Endothelial cell of umbilical vein (primary cell): ENCODE data around the gene SLC8A2.

Experiments used
- CTCF ChIP-seq, 2 donors: IDR thresholded peaks; 1 replicate in 1 of 2; 2 replicates in 1 of 2; pipeline ENCODE4 v1.5.1; 2011; ENCODE audit warnings: low read length in 2 of 2, mild to moderate bottlenecking in 2 of 2, moderate library complexity in 2 of 2, control low read depth in 1 of 2, inconsistent platforms in 1 of 2, low read depth in 1 of 2; ENCODE audit not compliant: insufficient read depth in 1 of 2; ENCODE audit errors: extremely low read depth in 1 of 2
- EZH2 ChIP-seq: IDR thresholded peaks from 2 replicates; pipeline ENCODE4 v1.6.1; 2012; ENCODE audit warnings: borderline replicate concordance, low read depth, mild to moderate bottlenecking, moderate library complexity, low read length, inconsistent platforms; ENCODE audit not compliant: severe bottlenecking
- FOS ChIP-seq: IDR thresholded peaks from 2 replicates; pipeline ENCODE4 v1.6.1; 2011; ENCODE audit warnings: mild to moderate bottlenecking, low read length, moderate library complexity, borderline replicate concordance; ENCODE audit not compliant: insufficient read depth
- GATA2 ChIP-seq: IDR thresholded peaks from 2 replicates; pipeline ENCODE4 v1.7.0; 2011; ENCODE audit warnings: low read depth, mild to moderate bottlenecking, moderate library complexity, mixed read lengths, low read length; ENCODE audit not compliant: insufficient read length, insufficient read depth
- JUN ChIP-seq: IDR thresholded peaks from 2 replicates; pipeline ENCODE4 v1.6.1; 2011; ENCODE audit warnings: borderline replicate concordance, low read depth; ENCODE audit not compliant: insufficient read length, insufficient read depth
- MAX ChIP-seq: IDR thresholded peaks from 2 replicates; pipeline ENCODE4 v1.6.1; 2011; ENCODE audit not compliant: insufficient read depth, insufficient read length
- MYC ChIP-seq: IDR thresholded peaks from one replicate; pipeline ENCODE4 v1.6.1; 2011; ENCODE audit warnings: mild to moderate bottlenecking, low read depth, low read length
- POLR2A ChIP-seq: IDR thresholded peaks from 2 replicates; pipeline ENCODE4 v1.6.1; 2012; ENCODE audit warnings: low read depth, mild to moderate bottlenecking, control low read depth, low read length
- POLR2AphosphoS5 ChIP-seq: IDR thresholded peaks from 2 replicates; pipeline ENCODE4 v1.6.1; 2012; ENCODE audit warnings: low read depth, mild to moderate bottlenecking, control low read depth, low read length, moderate library complexity; ENCODE audit not compliant: insufficient read depth

DNA sequence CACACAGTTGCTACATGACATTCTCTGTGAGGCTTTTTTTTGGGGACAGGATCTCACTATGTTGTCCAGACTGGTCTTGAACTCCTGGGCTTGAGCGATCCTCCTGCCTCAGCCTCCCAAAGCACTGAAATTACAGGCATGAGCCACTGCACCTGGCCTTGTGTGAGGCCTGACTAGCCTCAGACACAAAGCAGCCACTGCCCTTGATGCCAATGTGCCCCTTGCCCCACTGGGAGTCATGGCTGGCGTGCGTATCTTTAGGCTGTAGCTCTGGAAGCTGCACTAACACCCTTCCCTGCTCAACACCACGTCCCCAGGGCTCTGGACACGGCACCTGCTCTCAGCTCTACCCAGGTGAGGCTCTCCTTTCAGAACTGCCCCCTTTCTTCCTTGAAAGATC, 26.9 kb upstream of the SLC8A2 start:
- TF ChIP-seq POLR2AphosphoS5 (no peak), CTCF (IDR thresholded peaks at IDR 0.05; ENCODE audit: extremely low read depth in 1 of 2, insufficient read depth in 1 of 2, low read depth in 1 of 2, low read length in 2 of 2) (no peak), EZH2 (no peak), POLR2A (no peak), MAX (no peak), GATA2 (no peak), JUN (no peak), MYC (no peak), FOS (no peak)
